HFFc6 (cell line): ENCODE results near the gene LRIG1. TPM values are rescaled to one million over a fixed set of nuclear protein-coding genes. Genes with fewer than 3 reads are reported as not detected.
A peak's percentile ranks its signal among the peaks of the same experiment; 100 is the strongest.

ENCODE experiments used
- DNase-seq: peaks from one replicate; pipeline ENCODE4 v3.0.0-alpha.2; 2018
- H3K27ac Mint-ChIP-seq: 2 replicates; pipeline ENCODE4 v1.8.0; 2020; ENCODE audit warnings: mild to moderate bottlenecking, mixed read lengths
- H3K27me3 Mint-ChIP-seq: 2 replicates; pipeline ENCODE4 v1.8.0; 2021; ENCODE audit warnings: mild to moderate bottlenecking, moderate library complexity, mixed read lengths; ENCODE audit not compliant: insufficient read depth
- H3K36me3 Mint-ChIP-seq: 2 replicates; pipeline ENCODE4 v1.8.0; 2021; ENCODE audit warnings: low read depth, mixed read lengths
- H3K4me1 Mint-ChIP-seq: 2 replicates; pipeline ENCODE4 v1.8.0; 2020; ENCODE audit warnings: low read depth, mixed read lengths
- H3K4me3 Mint-ChIP-seq: 2 replicates; pipeline ENCODE4 v1.8.0; 2020; ENCODE audit warnings: mild to moderate bottlenecking, moderate library complexity, mixed read lengths
- H3K9me3 Mint-ChIP-seq: 2 replicates; pipeline ENCODE4 v1.8.0; 2020; ENCODE audit warnings: mild to moderate bottlenecking, mixed read lengths
- total RNA-seq, 6 experiments: library from RNA; stranded (reverse); fragmentation: NEBNext Ultra II Directional; extraction: Animal tissue kit (Norgen Biotek cat#: 25700); gene quantifications; 2 replicates in 1 of 6; 3 replicates in 5 of 6; pipeline ENCODE4 v1.2.3, GENCODE V29; 2021
- TF ChIP-seq, protein P1 (sequence below): fragments of 200-600 bp; sonication (generic); IDR thresholded peaks from 2 replicates; pipeline ENCODE4 v1.5.0; 2021; ENCODE audit warnings: antibody characterized with exemption, mild to moderate bottlenecking

Gene LRIG1
- total RNA-seq, 6 experiments from 2014 or later, result 1.7 to 2.7 (median 2.2) TPM

DNA sequence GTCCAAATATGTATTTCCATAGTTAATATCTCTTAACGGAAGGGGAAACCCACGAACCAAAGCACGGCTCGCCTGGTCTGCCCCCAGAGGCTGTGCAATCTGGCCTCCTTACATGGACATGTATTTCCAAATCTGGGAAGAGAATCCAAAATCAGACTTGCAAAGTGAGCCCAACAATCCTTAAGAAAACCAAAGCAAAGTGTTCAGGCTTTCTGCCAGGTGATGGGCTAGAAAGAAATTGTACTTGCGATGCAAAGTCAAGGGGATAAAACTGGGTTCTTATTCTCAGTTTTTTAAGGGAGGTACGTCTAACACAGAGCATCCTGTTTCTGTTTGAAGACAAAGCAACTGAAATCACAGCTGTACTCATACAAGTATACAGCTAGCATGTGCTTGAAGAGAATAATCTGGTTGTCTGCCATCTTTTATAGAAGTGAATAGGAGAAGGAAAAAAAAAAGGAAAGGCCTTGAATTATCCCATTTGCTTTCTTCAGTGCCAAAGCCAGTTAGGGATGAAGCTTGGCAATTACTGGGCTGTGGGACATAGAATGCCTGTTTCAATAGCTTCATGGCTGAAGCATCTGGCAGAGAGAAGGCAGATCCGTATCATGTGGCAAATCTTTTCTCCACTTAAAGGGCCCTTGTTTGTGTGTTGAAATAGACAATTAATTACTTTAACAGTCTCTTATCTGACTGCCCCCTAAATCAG, 48.4 kb downstream of the LRIG1 start:
- H3K9me3 Mint-ChIP-seq, result no peaks in the 10 kb centered on the region
- H3K4me3 Mint-ChIP-seq, result no peak overlapping the region
- H3K27me3 Mint-ChIP-seq, result peaks cover 3% of the 10 kb centered on the region; the same call in 1 of the 2 replicates
- TF ChIP-seq, protein P1, sequence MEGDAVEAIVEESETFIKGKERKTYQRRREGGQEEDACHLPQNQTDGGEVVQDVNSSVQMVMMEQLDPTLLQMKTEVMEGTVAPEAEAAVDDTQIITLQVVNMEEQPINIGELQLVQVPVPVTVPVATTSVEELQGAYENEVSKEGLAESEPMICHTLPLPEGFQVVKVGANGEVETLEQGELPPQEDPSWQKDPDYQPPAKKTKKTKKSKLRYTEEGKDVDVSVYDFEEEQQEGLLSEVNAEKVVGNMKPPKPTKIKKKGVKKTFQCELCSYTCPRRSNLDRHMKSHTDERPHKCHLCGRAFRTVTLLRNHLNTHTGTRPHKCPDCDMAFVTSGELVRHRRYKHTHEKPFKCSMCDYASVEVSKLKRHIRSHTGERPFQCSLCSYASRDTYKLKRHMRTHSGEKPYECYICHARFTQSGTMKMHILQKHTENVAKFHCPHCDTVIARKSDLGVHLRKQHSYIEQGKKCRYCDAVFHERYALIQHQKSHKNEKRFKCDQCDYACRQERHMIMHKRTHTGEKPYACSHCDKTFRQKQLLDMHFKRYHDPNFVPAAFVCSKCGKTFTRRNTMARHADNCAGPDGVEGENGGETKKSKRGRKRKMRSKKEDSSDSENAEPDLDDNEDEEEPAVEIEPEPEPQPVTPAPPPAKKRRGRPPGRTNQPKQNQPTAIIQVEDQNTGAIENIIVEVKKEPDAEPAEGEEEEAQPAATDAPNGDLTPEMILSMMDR, result no peak
- DNase-seq, result no peak
- no peaks in the 10 kb centered on the region for H3K36me3 Mint-ChIP-seq
- peaks cover 17% of the 10 kb centered on the region for H3K4me1 Mint-ChIP-seq
- H3K27ac Mint-ChIP-seq, result no peak overlapping the region

DNA sequence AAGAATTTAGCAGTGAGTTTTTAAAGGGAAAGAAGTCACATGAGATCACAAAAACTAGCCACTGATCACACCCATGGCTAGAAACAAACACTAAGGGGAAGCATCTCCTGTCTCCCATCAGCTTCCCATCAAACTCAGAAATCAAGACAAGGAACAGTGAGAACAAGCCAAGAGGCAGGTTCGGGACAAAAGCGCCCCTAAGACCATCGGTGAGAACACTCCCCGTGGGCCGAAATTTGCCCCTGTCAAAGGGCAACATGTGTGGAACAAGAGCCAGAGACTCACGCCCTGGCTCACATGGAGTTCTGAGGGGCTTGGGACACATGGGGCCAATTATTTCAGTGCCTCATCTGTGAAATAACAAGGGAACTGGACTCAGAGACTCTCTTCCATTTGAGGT, 49.1 kb downstream of the LRIG1 start:
- H3K27me3 Mint-ChIP-seq, result peaks cover 3% of the 10 kb centered on the region; the same call in 1 of the 2 replicates
- H3K36me3 Mint-ChIP-seq, result no peaks in the 10 kb centered on the region
- TF ChIP-seq, protein P1, result no peak
- H3K4me3 Mint-ChIP-seq, result no peak overlapping the region
- H3K9me3 Mint-ChIP-seq, result no peaks in the 10 kb centered on the region
- DNase-seq, result no peak
- H3K27ac Mint-ChIP-seq, result no peak overlapping the region
- peaks cover 17% of the 10 kb centered on the region for H3K4me1 Mint-ChIP-seq

DNA sequence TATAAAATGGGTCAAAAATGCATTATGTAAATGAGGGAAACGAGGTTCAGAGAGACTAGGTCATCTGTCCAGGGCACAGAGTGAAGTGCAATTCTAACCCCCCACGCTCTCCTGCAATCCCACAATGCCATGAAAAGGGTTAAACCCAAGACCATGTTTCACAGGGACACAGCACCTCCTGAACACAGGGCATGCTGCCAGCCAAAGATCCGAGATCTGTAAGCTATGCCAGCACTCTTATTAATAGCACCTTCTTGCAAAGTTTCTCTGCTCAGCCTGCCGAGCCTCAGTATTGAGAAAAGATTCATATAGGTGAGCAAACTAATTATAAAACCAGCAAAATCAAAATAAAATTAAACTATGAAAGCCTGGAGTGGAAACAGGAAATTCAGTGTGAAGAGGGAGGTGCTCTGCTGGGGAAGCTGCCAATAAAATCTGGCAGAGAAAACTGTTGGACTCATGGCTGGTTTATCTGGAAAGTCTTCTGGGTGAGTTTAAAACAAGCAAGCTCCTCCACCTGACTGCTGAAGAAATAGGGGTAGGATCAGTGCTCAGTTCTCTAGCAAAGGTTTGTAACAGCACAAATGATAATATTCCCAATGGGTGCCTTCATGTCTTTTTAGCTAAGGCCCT, 50.3 kb downstream of the LRIG1 start:
- H3K4me3 Mint-ChIP-seq, result peak overlapping the region; percentile 5; the same call in 1 of the 2 replicates
- no peaks in the 10 kb centered on the region; the same call in 1 of the 2 replicates for H3K27me3 Mint-ChIP-seq
- no peaks in the 10 kb centered on the region for H3K36me3 Mint-ChIP-seq
- H3K27ac Mint-ChIP-seq, result no peak overlapping the region
- DNase-seq, result peak; percentile 45
- H3K4me1 Mint-ChIP-seq, result peaks cover 17% of the 10 kb centered on the region
- H3K9me3 Mint-ChIP-seq, result no peaks in the 10 kb centered on the region
- TF ChIP-seq, protein P1, result no peak

DNA sequence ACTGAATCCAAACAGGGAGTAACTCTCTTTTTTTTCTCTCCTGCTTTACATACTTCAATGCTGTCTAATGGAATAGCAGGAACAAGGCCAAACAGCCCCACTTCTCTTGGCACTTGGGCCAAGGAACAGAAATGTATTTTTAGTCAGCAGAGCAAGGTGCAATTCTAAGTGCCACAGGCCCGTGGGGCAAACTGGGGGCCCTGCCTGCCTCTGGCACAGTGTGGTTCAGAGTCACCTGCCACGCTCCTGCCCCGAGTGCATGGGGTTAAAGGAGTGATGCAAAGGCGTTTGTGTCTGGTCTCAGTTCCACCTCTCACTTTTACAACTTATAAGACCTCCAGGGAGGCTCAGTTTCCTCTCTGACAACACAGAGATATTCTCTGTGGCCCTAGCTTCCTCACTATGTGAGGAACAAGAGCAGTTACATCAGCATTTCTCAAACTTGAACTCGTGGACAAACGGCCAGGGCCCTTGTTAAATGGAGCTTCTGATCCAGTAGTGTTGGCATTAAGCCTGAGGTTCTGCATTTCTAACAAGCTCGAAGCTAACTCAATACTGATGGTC, 51.3 kb downstream of the LRIG1 start:
- TF ChIP-seq, protein P1, result no peak
- no peak overlapping the region for H3K27ac Mint-ChIP-seq
- DNase-seq, result no peak
- no peak overlapping the region for H3K4me3 Mint-ChIP-seq
- no peaks in the 10 kb centered on the region for H3K36me3 Mint-ChIP-seq
- H3K9me3 Mint-ChIP-seq, result no peaks in the 10 kb centered on the region
- H3K27me3 Mint-ChIP-seq, result no peaks in the 10 kb centered on the region; the same call in 1 of the 2 replicates
- peaks cover 17% of the 10 kb centered on the region for H3K4me1 Mint-ChIP-seq

DNA sequence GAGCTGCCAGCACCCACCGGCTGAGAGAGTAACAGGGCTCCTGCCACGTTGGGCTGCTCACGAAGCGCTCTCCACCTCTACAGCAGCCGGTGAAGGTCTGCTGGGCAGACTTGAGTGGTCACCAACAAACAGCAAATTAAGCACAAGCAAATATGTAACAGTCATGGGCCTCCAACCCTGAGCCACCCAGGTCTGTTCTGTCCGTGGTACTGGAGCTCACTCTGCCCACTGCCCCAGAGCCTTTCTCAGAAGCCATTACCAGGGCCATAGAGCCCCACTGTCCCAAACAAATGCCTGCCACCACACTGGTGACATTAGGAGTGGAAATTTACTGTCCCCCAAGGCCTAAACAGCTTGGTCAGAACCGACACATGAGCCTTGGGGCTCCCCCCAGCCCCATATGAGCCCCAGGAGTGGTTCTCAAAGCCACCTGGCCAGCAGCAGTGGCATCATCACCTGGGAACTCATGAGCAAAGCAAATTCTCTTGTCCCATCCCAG, 56.6 kb downstream of the LRIG1 start:
- no peak for DNase-seq

More for the DNA sequence above, 56.6 kb downstream of the LRIG1 start:
- no peaks in the 10 kb centered on the region for H3K36me3 Mint-ChIP-seq
- no peak overlapping the region for H3K27ac Mint-ChIP-seq
- no peaks in the 10 kb centered on the region; the same call in 1 of the 2 replicates for H3K27me3 Mint-ChIP-seq
- peaks cover 39% of the 10 kb centered on the region for H3K4me1 Mint-ChIP-seq
- no peak overlapping the region for H3K4me3 Mint-ChIP-seq
- no peaks in the 10 kb centered on the region for H3K9me3 Mint-ChIP-seq
- TF ChIP-seq, protein P1, result no peak
